Nephron progenitor cell (in vitro differentiated cells): ENCODE data around the gene MAPK8IP3.
A peak's percentile ranks its signal among the peaks of the same experiment; 100 is the strongest.

Experiments used
- DNase-seq: peaks from one replicate; pipeline ENCODE4 v3.0.0; 2021
- H3K27ac Mint-ChIP-seq: 2 replicates; pipeline ENCODE4 v1.8.0; 2021; ENCODE audit warnings: mild to moderate bottlenecking, moderate library complexity, mixed read lengths
- H3K27me3 Mint-ChIP-seq: 2 replicates; pipeline ENCODE4 v1.8.0; 2021; ENCODE audit warnings: mild to moderate bottlenecking, low read depth, mixed read lengths; ENCODE audit not compliant: poor library complexity
- H3K36me3 Mint-ChIP-seq: 2 replicates; pipeline ENCODE4 v1.8.0; 2021; ENCODE audit warnings: low read depth, mixed read lengths
- H3K4me1 Mint-ChIP-seq: 2 replicates; pipeline ENCODE4 v1.8.0; 2021; ENCODE audit warnings: mixed read lengths
- H3K4me3 Mint-ChIP-seq: 2 replicates; pipeline ENCODE4 v1.8.0; 2021; ENCODE audit warnings: mild to moderate bottlenecking, moderate library complexity, mixed read lengths
- H3K9me3 Mint-ChIP-seq: 2 replicates; pipeline ENCODE4 v1.8.0; 2021; ENCODE audit warnings: mild to moderate bottlenecking, moderate library complexity, mixed read lengths
- TF ChIP-seq, protein P1 (sequence below): fragments of 200-600 bp; sonication (generic); IDR thresholded peaks from 2 replicates; pipeline ENCODE4 v1.5.0; 2021; ENCODE audit warnings: antibody characterized with exemption

The MAPK8IP3 gene

DNA sequence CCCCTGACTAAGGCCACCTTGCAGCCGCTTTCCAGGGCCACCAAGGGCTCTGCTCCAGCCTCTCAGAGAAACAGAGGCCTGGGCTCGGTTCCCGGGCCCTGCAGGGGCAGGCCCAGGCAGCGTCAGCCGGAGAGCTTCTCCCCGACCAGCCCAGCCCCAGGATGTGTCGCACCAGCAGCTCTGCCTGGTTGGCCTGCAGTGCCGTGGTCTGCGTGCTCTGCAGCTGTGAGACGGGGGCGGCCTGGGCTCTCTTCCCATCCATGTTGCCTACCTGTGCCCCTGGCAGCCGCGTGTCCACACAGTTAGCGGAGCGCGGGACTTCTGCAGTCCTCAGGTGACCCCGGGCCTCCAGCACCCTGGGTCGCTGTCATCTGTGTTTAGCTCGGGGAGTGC lies 82.7 kb downstream of the MAPK8IP3 start:
- H3K27me3 Mint-ChIP-seq = no peaks in the 10 kb centered on the region
- H3K4me3 Mint-ChIP-seq = no peak overlapping the region
- H3K9me3 Mint-ChIP-seq = no peaks in the 10 kb centered on the region
- H3K4me1 Mint-ChIP-seq = peaks cover 10% of the 10 kb centered on the region
- TF ChIP-seq, protein P1, sequence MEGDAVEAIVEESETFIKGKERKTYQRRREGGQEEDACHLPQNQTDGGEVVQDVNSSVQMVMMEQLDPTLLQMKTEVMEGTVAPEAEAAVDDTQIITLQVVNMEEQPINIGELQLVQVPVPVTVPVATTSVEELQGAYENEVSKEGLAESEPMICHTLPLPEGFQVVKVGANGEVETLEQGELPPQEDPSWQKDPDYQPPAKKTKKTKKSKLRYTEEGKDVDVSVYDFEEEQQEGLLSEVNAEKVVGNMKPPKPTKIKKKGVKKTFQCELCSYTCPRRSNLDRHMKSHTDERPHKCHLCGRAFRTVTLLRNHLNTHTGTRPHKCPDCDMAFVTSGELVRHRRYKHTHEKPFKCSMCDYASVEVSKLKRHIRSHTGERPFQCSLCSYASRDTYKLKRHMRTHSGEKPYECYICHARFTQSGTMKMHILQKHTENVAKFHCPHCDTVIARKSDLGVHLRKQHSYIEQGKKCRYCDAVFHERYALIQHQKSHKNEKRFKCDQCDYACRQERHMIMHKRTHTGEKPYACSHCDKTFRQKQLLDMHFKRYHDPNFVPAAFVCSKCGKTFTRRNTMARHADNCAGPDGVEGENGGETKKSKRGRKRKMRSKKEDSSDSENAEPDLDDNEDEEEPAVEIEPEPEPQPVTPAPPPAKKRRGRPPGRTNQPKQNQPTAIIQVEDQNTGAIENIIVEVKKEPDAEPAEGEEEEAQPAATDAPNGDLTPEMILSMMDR = no peak
- H3K36me3 Mint-ChIP-seq = no peaks in the 10 kb centered on the region
- DNase-seq = no peak
- peak overlapping the region; percentile 89 for H3K27ac Mint-ChIP-seq

DNA sequence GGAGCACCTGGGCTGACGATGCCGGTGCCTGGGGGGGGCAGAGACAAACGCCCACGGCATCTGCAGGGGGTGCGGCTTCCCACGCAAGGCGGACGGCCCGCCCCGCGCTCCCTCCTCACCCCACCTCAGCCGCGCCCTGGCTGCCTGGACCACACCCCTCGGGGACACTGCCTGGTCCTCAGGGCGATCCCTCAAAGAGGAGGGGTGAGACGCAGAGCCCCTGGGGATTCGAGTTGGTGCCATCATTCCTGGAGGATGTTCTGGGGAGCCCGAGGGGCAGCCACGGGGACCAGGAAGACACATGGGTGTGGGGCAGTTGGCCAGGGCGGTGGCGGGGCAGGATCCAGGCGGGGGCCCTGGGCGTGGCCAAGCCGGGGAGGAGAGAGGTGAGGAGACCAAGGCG lies 83.6 kb downstream of the MAPK8IP3 start:
- TF ChIP-seq, protein P1 = no peak
- Mint-ChIP-seq H3K27ac (no peak overlapping the region), H3K27me3 (no peaks in the 10 kb centered on the region), H3K4me3 (no peak overlapping the region), H3K4me1 (peaks cover 5% of the 10 kb centered on the region), H3K9me3 (no peaks in the 10 kb centered on the region), H3K36me3 (no peaks in the 10 kb centered on the region)
- peak; percentile 3 for DNase-seq

DNA sequence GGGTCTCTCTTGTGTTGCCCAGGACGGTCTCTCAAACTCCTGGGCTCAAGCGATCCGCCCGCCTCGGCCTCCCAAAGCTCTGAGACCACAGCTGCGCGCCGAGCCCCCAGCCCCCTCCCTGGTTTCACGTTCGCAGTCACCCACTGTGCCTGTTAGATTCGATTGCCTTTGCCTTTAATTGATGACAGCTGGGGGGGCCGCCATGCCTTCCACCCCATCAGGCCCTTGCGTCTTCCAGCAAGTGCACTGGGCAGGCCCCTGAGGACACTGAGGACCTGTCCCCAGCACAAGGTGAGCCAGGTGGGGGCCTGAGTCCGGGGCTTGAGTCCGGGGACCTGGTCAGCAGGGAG lies 84.2 kb downstream of the MAPK8IP3 start:
- Mint-ChIP-seq H3K36me3 (no peaks in the 10 kb centered on the region), H3K27ac (no peak overlapping the region), H3K27me3 (no peaks in the 10 kb centered on the region), H3K4me1 (peaks cover under 1% of the 10 kb centered on the region), H3K4me3 (no peak overlapping the region), H3K9me3 (no peaks in the 10 kb centered on the region)
- TF ChIP-seq, protein P1 = no peak
- DNase-seq = no peak

DNA sequence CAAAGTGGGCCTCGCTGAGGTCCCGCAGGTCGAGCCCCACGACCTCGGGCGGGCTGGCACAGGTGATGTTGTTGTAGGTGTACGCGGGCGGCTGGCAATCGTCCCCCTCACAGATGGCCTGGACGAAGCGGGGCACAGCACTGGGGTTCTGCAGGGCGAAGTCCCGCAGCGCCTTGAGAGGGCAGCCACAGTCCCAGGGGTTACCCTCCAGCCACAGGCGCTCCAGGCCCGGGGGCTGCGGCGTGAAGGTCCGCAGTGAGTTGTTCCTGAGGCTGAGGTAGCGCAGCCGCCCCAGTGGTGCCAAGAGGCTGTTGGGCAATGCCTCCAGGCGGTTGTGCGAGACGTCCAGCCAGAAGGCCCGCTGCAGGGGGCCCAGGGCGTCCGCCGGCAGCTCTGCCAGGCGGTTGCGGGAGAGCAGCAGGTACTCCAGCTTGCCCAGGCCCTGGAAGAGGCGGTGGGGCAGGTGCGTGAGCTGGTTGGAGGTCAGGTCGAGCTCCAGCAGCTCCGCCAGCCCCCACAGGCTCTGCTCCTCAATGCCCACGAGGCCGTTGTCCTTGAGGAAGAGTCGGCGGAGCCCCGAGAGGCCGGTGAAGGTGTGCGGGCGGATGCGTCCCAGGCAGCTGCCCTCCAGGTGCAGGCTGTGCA lies 84.7 kb downstream of the MAPK8IP3 start:
- Mint-ChIP-seq H3K36me3 (no peaks in the 10 kb centered on the region), H3K27me3 (no peaks in the 10 kb centered on the region), H3K27ac (no peak overlapping the region), H3K9me3 (no peaks in the 10 kb centered on the region), H3K4me3 (no peak overlapping the region), H3K4me1 (no peaks in the 10 kb centered on the region)
- TF ChIP-seq, protein P1 = no peak
- DNase-seq = no peak

DNA sequence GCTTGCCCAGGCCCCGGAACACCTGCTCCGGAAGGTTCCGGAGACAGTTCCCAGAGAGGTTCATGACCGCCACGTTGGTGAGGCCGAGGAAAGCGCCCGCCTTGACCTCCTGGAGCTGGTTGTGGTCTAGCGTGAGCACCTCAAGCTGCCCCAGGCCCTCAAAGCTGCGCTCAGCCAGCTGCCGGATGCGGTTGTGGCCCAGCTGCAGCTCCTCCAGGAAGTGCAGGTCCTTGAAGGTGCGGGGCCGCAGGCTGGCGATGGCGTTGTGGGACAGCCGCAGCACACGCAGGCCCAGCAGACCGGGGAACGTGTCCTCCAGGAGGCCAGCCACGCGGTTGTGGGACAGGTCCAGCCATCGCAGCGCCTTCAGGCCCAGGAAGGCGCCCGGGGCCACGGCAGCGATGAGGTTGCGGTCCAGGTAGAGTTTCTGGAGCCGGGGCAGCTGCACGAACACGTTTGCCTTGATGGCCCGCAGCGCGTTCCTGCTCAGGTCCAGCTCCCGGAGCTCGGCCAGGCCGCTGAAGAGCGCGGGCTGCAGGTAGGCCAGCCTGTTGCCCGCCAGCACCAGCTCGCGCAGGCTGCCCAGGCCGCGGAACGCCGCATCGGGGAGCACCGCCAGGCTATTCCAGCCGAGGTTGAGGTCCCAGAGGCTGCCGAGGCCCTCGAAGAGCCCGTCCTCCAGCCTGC lies 85.4 kb downstream of the MAPK8IP3 start:
- no peak for DNase-seq
- Mint-ChIP-seq H3K4me1 (no peaks in the 10 kb centered on the region), H3K4me3 (no peak overlapping the region), H3K9me3 (peaks cover under 1% of the 10 kb centered on the region), H3K27ac (no peak overlapping the region), H3K27me3 (no peaks in the 10 kb centered on the region), H3K36me3 (peaks cover 5% of the 10 kb centered on the region)
- TF ChIP-seq, protein P1 = no peak
